HepG2 (cell line): ENCODE measurements around the gene GRK5. TPM values are rescaled to one million over a fixed set of nuclear protein-coding genes. Genes with fewer than 3 reads are reported as not detected.

Experiments
- ATAC-seq: fragments of 200-7000 bp; cut with Tn5 transposase; 3 replicates; pipeline ENCODE4 v1.9.1; 2020; ENCODE audit warnings: mild to moderate bottlenecking, moderate library complexity
- BruUV-seq: library from RNA; stranded (reverse); fragments of 400-500 nt; replicated peaks from 2 replicates; lab custom pipeline; 2021; lab: Mats Ljungman, UMichigan
- CTCF ChIA-PET: fragments of 300-600 bp; formaldehyde crosslinking; extraction: SDS; loops from one replicate; lab custom pipeline; 2021; ENCODE audit warnings: low total read pairs, inconsistent platforms, low intra/inter-chr PET ratio; lab: Yijun Ruan, JAX
- POLR2A ChIA-PET: fragments of 350-600 bp; sonication (Branson Sonifier 250); formaldehyde crosslinking; loops from one replicate; lab custom pipeline; 2020; ENCODE audit warnings: antibody characterized with exemption, inconsistent platforms; lab: Yijun Ruan, JAX
- DNase-seq: peaks from one replicate; pipeline ENCODE4 v3.0.0-alpha.2; 2015; ENCODE audit warnings: low spot score
- FAIRE-seq: peaks from 3 replicates; lab custom pipeline; 2011; peaks lifted over from hg19 to GRCh38; lab: Jason Lieb, UNC
- H2AFZ ChIP-seq: one replicate; pipeline ENCODE4 v1.6.1; 2011; ENCODE audit warnings: low read length, inconsistent platforms
- H3K27ac ChIP-seq: fragments of 300-600 bp; 3 replicates; pipeline ENCODE4 v1.8.0; 2011; ENCODE audit warnings: mixed run types, mild to moderate bottlenecking, mixed read lengths, low read length, inconsistent platforms; ENCODE audit not compliant: insufficient read depth; ENCODE audit errors: extremely low read length
- H3K27me3 ChIP-seq, 2 experiments: fragments of 200-600 bp in 1 of 2; 2 replicates in 1 of 2; 3 replicates in 1 of 2; pipeline versions ENCODE4 v1.6.0 to v1.8.0; 2011; ENCODE audit warnings: low read length in 2 of 2, mild to moderate bottlenecking in 2 of 2, moderate library complexity in 2 of 2, inconsistent platforms in 1 of 2; ENCODE audit not compliant: insufficient read depth in 2 of 2, control insufficient read depth in 1 of 2
- H3K36me3 ChIP-seq, 2 experiments: fragments of 200-600 bp in 1 of 2; replicated peaks in 1 of 2; 2 replicates in 1 of 2; 3 replicates in 1 of 2; pipeline versions ENCODE4 v1.5.1 to v1.8.0; 2011; ENCODE audit warnings: low read length in 2 of 2, inconsistent platforms in 1 of 2; ENCODE audit not compliant: insufficient read depth in 2 of 2, control insufficient read depth in 1 of 2
- H3K4me1 ChIP-seq: 2 replicates; pipeline ENCODE4 v1.5.1; 2012; ENCODE audit warnings: low read length, inconsistent platforms; ENCODE audit not compliant: insufficient read depth
- H3K4me2 ChIP-seq: 2 replicates; pipeline ENCODE4 v1.6.0; 2011; ENCODE audit warnings: low read depth, low read length, inconsistent platforms
- H3K4me3 ChIP-seq, 3 experiments: fragments of 200-600 bp in 1 of 3; sonication (generic), shearing (Covaris generic) in 1 of 3; replicated peaks in 1 of 3; 2 replicates each; pipeline ENCODE4 v1.5.1; 2011 to 2016; ENCODE audit warnings: low read length in 3 of 3, inconsistent platforms in 2 of 3, low read depth in 2 of 3, mild to moderate bottlenecking in 2 of 3, control low read depth in 1 of 3, mixed read lengths in 1 of 3; ENCODE audit not compliant: insufficient read depth in 1 of 3
- H3K79me2 ChIP-seq: one replicate; pipeline ENCODE4 v1.6.1; 2011; ENCODE audit warnings: low read length, inconsistent platforms; ENCODE audit not compliant: insufficient read depth
- H3K9ac ChIP-seq: 2 replicates; pipeline ENCODE4 v1.6.0; 2011; ENCODE audit warnings: mild to moderate bottlenecking, low read depth, low read length, inconsistent platforms; ENCODE audit not compliant: insufficient read depth
- H3K9me3 ChIP-seq: 2 replicates; pipeline ENCODE4 v1.5.1; 2012; ENCODE audit warnings: mild to moderate bottlenecking, low read length
- H4K20me1 ChIP-seq: 2 replicates; pipeline ENCODE4 v1.6.0; 2011; ENCODE audit warnings: inconsistent platforms, mild to moderate bottlenecking, low read length, moderate library complexity; ENCODE audit not compliant: insufficient read depth
- BCL3 ChIP-seq: sonication (generic); formaldehyde crosslinking; IDR thresholded peaks from 2 replicates; pipeline ENCODE4 v1.5.1; 2020; ENCODE audit warnings: mild to moderate bottlenecking, missing genetic modification reagents, moderate library complexity
- NFYB ChIP-seq: sonication (generic); formaldehyde crosslinking; IDR thresholded peaks from 2 replicates; pipeline ENCODE4 v1.4.0; 2020; ENCODE audit warnings: missing genetic modification reagents
- RBFOX2 ChIP-seq: fragments of 200-400 bp; formaldehyde crosslinking; IDR thresholded peaks from 2 replicates; pipeline ENCODE4 v1.6.1; 2017; ENCODE audit warnings: low read depth, mild to moderate bottlenecking, low read length
- ZNF577 ChIP-seq: sonication (generic); formaldehyde crosslinking; IDR thresholded peaks from 2 replicates; pipeline ENCODE4 v1.4.0; 2020; ENCODE audit warnings: mild to moderate bottlenecking, low read depth, missing genetic modification reagents, borderline replicate concordance
- ZNF841 ChIP-seq: sonication (generic); formaldehyde crosslinking; IDR thresholded peaks from 2 replicates; pipeline ENCODE4 v1.8.1; 2023; ENCODE audit warnings: missing genetic modification reagents, borderline replicate concordance
- ZNF883 ChIP-seq: sonication (generic); formaldehyde crosslinking; IDR thresholded peaks from 2 replicates; pipeline ENCODE4 v1.5.1; 2020; ENCODE audit warnings: mild to moderate bottlenecking, missing genetic modification reagents; ENCODE audit errors: not compliant biosample characterization
- WGBS: methylation state at CpG from one replicate; pipeline ENCODE4 v1.1.6; 2017; ENCODE audit warnings: low lambda C conversion rate; 5-methylcytosine and 5-hydroxymethylcytosine counted together
- in situ Hi-C: cut with HindIII; loops from 2 replicates; pipeline ENCODE4 v1.10.0; 2017; ENCODE audit warnings: low pct_unique_long_range_greater_than_20kb; ENCODE audit not compliant: extremely low pct_ligation_motif_present
- intact Hi-C: fragments of 100-400 bp; cut with micrococcal nuclease; formaldehyde crosslinking; loops from one replicate; pipeline ENCODE4 v1.10.0; 2022; ENCODE audit not compliant: unreplicated experiment
- polyA plus RNA-seq, 8 experiments: library from polyadenylated mRNA; depleted of rRNA in 3 of 8; stranded (reverse) in 7 of 8; unstranded in 1 of 8; fragments of >200 nt; fragmentation: Illumina TruSeq in 4 of 8; extraction: Trizol in 4 of 8; gene quantifications; 2 replicates each; pipeline versions ENCODE4 v1.2.1 to v1.2.3, GENCODE V29; 2011 to 2016; ENCODE audit warnings: low read depth in 4 of 8, missing spikeins in 1 of 8, mixed read lengths in 1 of 8; ENCODE audit not compliant: insufficient read depth in 1 of 8
- total RNA-seq, 5 experiments: library from RNA; depleted of rRNA; stranded (reverse); fragments of >200 nt; fragmentation: Illumina TruSeq; extraction: Trizol; gene quantifications; 2 replicates each; pipeline ENCODE4 v1.2.3, GENCODE V29; 2016; ENCODE audit warnings: low read depth in 1 of 5

GRK5 gene
- total and polyA plus RNA-seq, 2 of the 13 experiments (the other 11 are each of a cell fraction or from before 2014, with no cell fraction given) = 10.4 to 12.6 TPM

DNA sequence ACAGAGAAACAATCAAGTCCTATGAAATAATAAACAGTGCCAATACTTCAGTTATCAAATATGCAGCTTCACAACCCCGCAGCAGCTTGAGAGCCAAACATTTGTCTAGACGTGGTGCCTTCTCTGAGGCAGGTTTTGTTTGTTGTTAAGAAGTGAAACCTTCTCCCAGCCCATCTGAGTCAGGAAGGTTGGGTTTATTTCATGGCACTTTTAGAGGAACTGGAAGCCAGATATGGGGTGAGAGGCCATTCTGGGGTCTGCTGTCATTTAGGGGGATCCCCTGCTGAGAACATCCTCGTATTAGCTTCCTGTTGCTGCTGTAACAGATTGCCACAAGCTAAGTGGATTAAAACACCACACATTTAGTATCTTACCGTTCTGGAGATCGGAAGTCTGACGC, 113.6 kb downstream of the GRK5 start:
- no peak for TF ChIP-seq RBFOX2
- no peak for TF ChIP-seq NFYB
- TF ChIP-seq ZNF577 (CRISPR knock-in tag) = no peak
- no peak for TF ChIP-seq BCL3
- TF ChIP-seq ZNF841 = no peak
- no peak for TF ChIP-seq ZNF883
- no peaks in the 10 kb centered on the region for H4K20me1 ChIP-seq
- no peaks in the 10 kb centered on the region for H3K9me3 ChIP-seq
- no TSS peak for BruUV-seq
- H3K4me2 ChIP-seq = no peak overlapping the region
- no peak overlapping the region for H3K4me3 ChIP-seq
- ChIA-PET POLR2A (interaction anchor here (0.5 to 5.3 kb wide), 4 partner anchors 31 to 226 kb away, joined by 3 to 59 read pairs (median 4); no protein-coding TSS in a partner anchor), CTCF (no interaction called here)
- 78% methylated on average over 6 of the region's 6 CpGs for WGBS
- no peak overlapping the region for H3K27ac ChIP-seq
- in situ Hi-C loops (no loop called here), intact Hi-C loops (no loop called here)
- no peaks in the 10 kb centered on the region for H3K36me3 ChIP-seq
- no peak for ATAC-seq
- DNase-seq = no peak
- no peaks in the 10 kb centered on the region for H3K27me3 ChIP-seq
- H2AFZ ChIP-seq = no peak overlapping the region
- no peak for FAIRE-seq
- H3K79me2 ChIP-seq = peaks cover 21% of the 10 kb centered on the region
- peaks cover 87% of the 10 kb centered on the region for H3K4me1 ChIP-seq
- H3K9ac ChIP-seq = no peak overlapping the region
